ENCODE measurements around the gene ABTB1.

GRCh38 chr3:127647166-127647844, 25.4 kb upstream of the ABTB1 start:
- TF ChIP-seq POLR2A (IDR thresholded peaks at IDR 0.05; ENCODE audit: extremely low read depth, insufficient read length) (no peak), CTCF (IDR thresholded peaks at IDR 0.05; ENCODE audit: low read depth, low read length) (no peak), MAX (IDR thresholded peaks at IDR 0.05; ENCODE audit: low read depth, low read length) (no peak), MYC (IDR thresholded peaks at IDR 0.05; ENCODE audit: low read depth, low read length) (no peak)
